ENCODE results near the gene NKD1.

GRCh38 chr16:50601341-50601740 is 53.1 kb downstream of the NKD1 start:
- TF ChIP-seq CTCF (IDR thresholded peaks at IDR 0.05) (no peak), POLR2A (IDR thresholded peaks at IDR 0.05; ENCODE audit: low read depth) (no peak), EP300 (IDR thresholded peaks at IDR 0.05) (no peak), POLR2AphosphoS5 (IDR thresholded peaks at IDR 0.05) (no peak)
